D721Med (cell line): ENCODE measurements around the gene ARHGAP6.
"Not testable (repeated sequence)": the region's sequence is repeated elsewhere in the genome, so short reads cannot be mapped to it uniquely, and the experiment has no call there.

Experiments
- DNase-seq: peaks from one replicate; pipeline ENCODE4 v3.0.0; 2011; ENCODE audit warnings: low spot score; ENCODE audit not compliant: insufficient read length
- FAIRE-seq: peaks from 2 replicates; lab custom pipeline; 2011; peaks lifted over from hg19 to GRCh38; lab: Jason Lieb, UNC
- CTCF ChIP-seq: IDR thresholded peaks from 2 replicates; pipeline ENCODE4 v1.5.1; 2012; ENCODE audit warnings: mild to moderate bottlenecking, control low read depth; ENCODE audit not compliant: insufficient read depth; ENCODE audit errors: missing control alignments

ARHGAP6 gene

GRCh38 chrX:11619441-11619840, 46.3 kb downstream of the ARHGAP6 start:
- FAIRE-seq (no peak), DNase-seq (no peak)
- no peak for TF ChIP-seq CTCF

DNA sequence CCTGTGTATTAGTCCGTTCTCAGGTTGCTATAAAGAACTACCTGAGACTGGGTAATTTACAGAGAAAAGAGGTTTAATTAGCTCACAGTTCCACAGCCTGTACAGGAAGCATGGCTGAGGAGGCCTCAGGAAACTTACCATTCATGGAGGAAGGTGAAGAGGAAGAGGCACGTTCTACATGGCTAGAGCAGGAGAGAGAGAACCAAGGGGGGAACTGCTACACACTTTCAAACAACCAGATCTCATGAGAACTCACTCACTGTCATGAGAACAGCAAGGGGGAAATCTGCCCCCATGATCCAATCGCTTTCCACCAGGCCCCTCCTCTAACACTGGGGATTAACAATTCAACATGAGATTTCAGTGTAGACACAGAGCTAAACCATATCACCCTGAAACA, 51.5 kb downstream of the ARHGAP6 start:
- not testable (repeated sequence) for FAIRE-seq

DNA sequence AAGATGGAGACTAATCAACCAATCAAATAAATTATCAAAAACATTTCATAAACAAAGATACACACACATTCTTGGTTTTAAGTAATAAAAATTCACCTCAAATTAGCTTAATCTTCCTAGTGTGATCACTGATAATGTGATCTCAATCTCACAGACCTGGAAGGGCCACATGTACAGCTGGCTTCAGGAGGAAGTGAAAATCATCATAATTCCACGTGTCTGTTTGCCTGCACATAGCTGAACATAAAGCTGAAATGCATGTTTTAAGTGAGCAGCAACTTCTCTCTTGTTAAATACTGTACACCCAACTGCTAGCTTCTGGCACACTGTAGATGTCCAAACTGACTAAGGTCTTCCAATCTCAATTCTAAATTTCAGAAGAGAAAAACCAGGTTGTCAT, 53.8 kb downstream of the ARHGAP6 start:
- no peak for DNase-seq
- TF ChIP-seq CTCF = no peak
- no peak for FAIRE-seq

More for the DNA sequence above, 51.5 kb downstream of the ARHGAP6 start:
- not testable (repeated sequence) for DNase-seq

DNA sequence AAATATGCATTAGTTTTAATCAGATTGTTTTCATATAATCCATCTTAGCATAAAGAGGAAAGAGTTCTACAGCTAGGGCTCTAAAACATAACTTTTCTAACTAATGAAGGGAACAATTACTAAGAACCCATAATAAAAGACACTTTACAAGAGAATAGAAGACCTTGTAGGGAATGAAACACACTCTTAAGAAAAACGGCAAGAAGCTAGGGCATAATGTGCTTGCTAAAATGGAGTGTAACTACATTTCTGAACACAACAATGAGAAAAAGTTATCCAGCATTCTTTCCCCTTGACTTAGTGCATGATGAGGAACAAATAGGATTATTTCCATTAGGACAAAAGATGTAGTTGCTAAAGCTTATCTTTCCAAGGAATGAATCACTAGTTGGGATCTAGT, 54.6 kb downstream of the ARHGAP6 start:
- DNase-seq (no peak), FAIRE-seq (no peak)
- TF ChIP-seq CTCF = no peak

DNA sequence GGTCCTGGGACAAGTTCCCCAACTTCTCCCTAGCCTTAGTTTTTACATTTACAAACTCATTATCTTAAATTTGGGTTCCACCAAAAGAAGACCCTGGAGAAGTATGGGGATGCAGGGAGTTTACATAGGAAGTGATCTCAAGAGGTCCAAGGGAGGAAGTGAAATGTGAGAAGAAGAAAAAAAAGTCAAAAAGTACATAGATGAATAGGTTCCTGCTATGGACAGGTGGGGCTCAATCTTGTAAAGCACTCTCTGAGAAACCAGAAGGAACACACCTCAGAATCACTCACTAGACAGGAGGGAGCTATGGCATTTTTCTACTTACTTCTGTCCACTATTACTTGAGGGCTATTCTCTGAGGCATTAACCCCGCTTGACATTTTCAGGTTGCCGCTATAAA, 56.6 kb downstream of the ARHGAP6 start:
- FAIRE-seq (no peak), DNase-seq (no peak)
- no peak for TF ChIP-seq CTCF

GRCh38 chrX:11606408-11606807, 59.3 kb downstream of the ARHGAP6 start:
- FAIRE-seq (no peak), DNase-seq (no peak)
- no peak for TF ChIP-seq CTCF

- FAIRE-seq (no peak), DNase-seq (no peak)
- no peak for TF ChIP-seq CTCF
Observed at GRCh38 chrX:11600578-11600977, 65.1 kb downstream of the ARHGAP6 start.

DNA sequence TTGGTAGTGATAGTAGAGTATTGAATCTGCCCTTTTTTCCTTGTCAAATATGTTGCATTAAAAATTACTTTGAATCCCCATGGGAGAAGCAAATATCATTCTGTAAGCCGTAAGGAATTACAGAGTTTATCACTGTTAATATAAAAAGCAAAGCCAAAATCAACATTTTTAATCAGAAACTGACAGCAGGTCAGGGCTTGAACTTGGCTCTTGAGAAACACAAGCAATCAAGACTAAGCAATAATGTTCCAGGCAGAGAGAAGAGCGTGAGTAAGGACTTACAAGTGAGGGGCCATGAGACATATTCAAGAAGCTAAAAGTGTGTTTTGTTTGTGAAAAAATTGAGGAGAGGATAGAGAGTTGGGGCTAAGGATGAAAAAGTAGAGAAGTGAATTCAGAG, 68.2 kb downstream of the ARHGAP6 start:
- TF ChIP-seq CTCF = no peak
- DNase-seq = no peak
- no peak for FAIRE-seq
